HCT116 (cell line): ENCODE results near the gene EGLN3. TPM values are rescaled to one million over a fixed set of nuclear protein-coding genes. Genes with fewer than 3 reads are reported as not detected.

Experiments used
- ATAC-seq: fragments of 200-7000 bp; cut with Tn5 transposase; 2 replicates; pipeline ENCODE4 v1.9.1; 2020; ENCODE audit warnings: mild to moderate bottlenecking, moderate library complexity
- BruUV-seq: library from RNA; stranded (reverse); fragments of 400-500 nt; replicated peaks from 2 replicates; lab custom pipeline; 2021; lab: Mats Ljungman, UMichigan
- CTCF ChIA-PET: fragments of 300-600 bp; sonication (Branson Sonifier 250); formaldehyde crosslinking; loops from one replicate; lab custom pipeline; 2021; ENCODE audit warnings: antibody characterized with exemption; lab: Charles Lee
- POLR2A ChIA-PET: fragments of 300-600, 350-600 bp; sonication (Branson Sonifier 250); formaldehyde crosslinking; loops from one replicate; lab custom pipeline; 2021; ENCODE audit warnings: antibody characterized with exemption; lab: Charles Lee
- RAD21 ChIA-PET, 2 experiments: fragments of 300-600 bp; sonication (Branson Sonifier 250); formaldehyde crosslinking; loops; one replicate each; lab custom pipeline; 2023; ENCODE audit warnings: low total read pairs in 2 of 2; ENCODE audit not compliant: uncharacterized antibody in 2 of 2, unreplicated experiment in 2 of 2, low non-redundant PET in 1 of 2; lab: Charles Lee
- DNase-seq: peaks from one replicate; pipeline ENCODE4 v3.0.0-alpha.2; 2010; ENCODE audit warnings: low read depth, low spot score
- H2AFZ ChIP-seq: fragments of 200-600 bp; shearing (Covaris generic), sonication (generic); 2 replicates; pipeline ENCODE4 v1.6.1; 2017; ENCODE audit warnings: low read depth, mixed run types, mixed read lengths, antibody characterized with exemption, low read length; ENCODE audit not compliant: poor library complexity, severe bottlenecking
- H3K27ac ChIP-seq: 2 replicates; pipeline ENCODE4 v1.5.1; 2012; ENCODE audit warnings: low read depth, low read length
- H3K27me3 ChIP-seq: fragments of 200-600 bp; sonication (generic); 2 replicates; pipeline ENCODE4 v1.6.1; 2016; ENCODE audit warnings: mixed run types, low read length, mixed read lengths; ENCODE audit not compliant: insufficient read depth
- H3K36me3 ChIP-seq, 2 experiments: fragments of 200-500 bp in 1 of 2; fragments of 200-600 bp in 1 of 2; sonication (Bioruptor generic) in 1 of 2; sonication (generic) in 1 of 2; 2 replicates each; pipeline versions ENCODE4 v1.5.1 to v1.6.1; 2014 to 2016; ENCODE audit warnings: low read length in 2 of 2, inconsistent platforms in 1 of 2, mixed read lengths in 1 of 2, mixed run types in 1 of 2; ENCODE audit not compliant: insufficient read depth in 2 of 2, control insufficient read depth in 1 of 2
- H3K4me1 ChIP-seq, 2 experiments: fragments of 200-600 bp in 1 of 2; sonication (generic) in 1 of 2; 2 replicates each; pipeline versions ENCODE4 v1.5.1 to v1.6.1; 2012 to 2017; ENCODE audit warnings: low read length in 2 of 2, inconsistent platforms in 1 of 2, mild to moderate bottlenecking in 1 of 2, mixed read lengths in 1 of 2, mixed run types in 1 of 2, moderate library complexity in 1 of 2; ENCODE audit not compliant: insufficient read depth in 2 of 2, control insufficient read depth in 1 of 2
- H3K4me2 ChIP-seq: fragments of 200-600 bp; sonication (generic); 2 replicates; pipeline ENCODE4 v1.6.1; 2017; ENCODE audit warnings: mixed run types, low read length, mixed read lengths
- H3K4me3 ChIP-seq, 2 experiments: fragments of 200-600 bp in 1 of 2; sonication (generic) in 1 of 2; replicated peaks in 1 of 2; 2 replicates each; pipeline ENCODE4 v1.5.1; 2011 to 2016; ENCODE audit warnings: low read length in 2 of 2, control low read depth in 1 of 2, low read depth in 1 of 2, mild to moderate bottlenecking in 1 of 2, mixed read lengths in 1 of 2, mixed run types in 1 of 2
- H3K79me2 ChIP-seq: fragments of 200-600 bp; sonication (generic); 2 replicates; pipeline ENCODE4 v1.6.1; 2017; ENCODE audit warnings: mild to moderate bottlenecking, mixed run types, low read length, moderate library complexity, mixed read lengths; ENCODE audit not compliant: insufficient read depth
- H3K9ac ChIP-seq: fragments of 200-600 bp; sonication (generic); 2 replicates; pipeline ENCODE4 v1.6.1; 2016; ENCODE audit warnings: low read length, mixed read lengths
- H3K9me2 ChIP-seq: fragments of 200-600 bp; sonication (generic), shearing (Covaris generic); 2 replicates; pipeline ENCODE4 v1.6.1; 2017; ENCODE audit warnings: mixed run types, mild to moderate bottlenecking, moderate library complexity; ENCODE audit not compliant: insufficient read depth
- H3K9me3 ChIP-seq, 2 experiments: fragments of 200-500 bp in 1 of 2; fragments of 200-600 bp in 1 of 2; sonication (Bioruptor generic) in 1 of 2; sonication (generic) in 1 of 2; 2 replicates each; pipeline ENCODE4 v1.6.1; 2014 to 2017; ENCODE audit warnings: low read length in 2 of 2, mixed read lengths in 2 of 2, inconsistent platforms in 1 of 2, low read depth in 1 of 2, mild to moderate bottlenecking in 1 of 2, mixed run types in 1 of 2, moderate library complexity in 1 of 2; ENCODE audit not compliant: control insufficient read depth in 1 of 2, insufficient read depth in 1 of 2
- H4K20me1 ChIP-seq: fragments of 200-600 bp; sonication (generic), shearing (Covaris generic); 2 replicates; pipeline ENCODE4 v1.6.1; 2017; ENCODE audit warnings: mixed run types, mild to moderate bottlenecking, moderate library complexity; ENCODE audit not compliant: insufficient read depth
- CBX3 ChIP-seq: IDR thresholded peaks from 2 replicates; pipeline ENCODE4 v1.6.1; 2012; ENCODE audit warnings: low read depth
- CEBPB ChIP-seq: IDR thresholded peaks from 2 replicates; pipeline ENCODE4 v1.6.1; 2012; ENCODE audit warnings: low read depth
- EGR1 ChIP-seq: IDR thresholded peaks from 2 replicates; pipeline ENCODE4 v1.6.1; 2012; ENCODE audit warnings: low read depth
- EZH2 ChIP-seq: fragments of 200-600 bp; sonication (generic); IDR thresholded peaks from 2 replicates; pipeline ENCODE4 v1.6.1; 2017; ENCODE audit warnings: antibody characterized with exemption, mixed run types
- EZH2phosphoT487 ChIP-seq: fragments of 200-600 bp; IDR thresholded peaks from 2 replicates; pipeline ENCODE4 v1.6.1; 2018; ENCODE audit warnings: antibody characterized with exemption, borderline replicate concordance
- FOSL1 ChIP-seq: IDR thresholded peaks from 2 replicates; pipeline ENCODE4 v1.6.1; 2012; ENCODE audit warnings: low read depth
- JUND ChIP-seq: IDR thresholded peaks from 2 replicates; pipeline ENCODE4 v1.6.1; 2012
- POLR2A ChIP-seq: IDR thresholded peaks from 2 replicates; pipeline ENCODE4 v1.7.0; 2011; ENCODE audit warnings: borderline replicate concordance; ENCODE audit not compliant: insufficient read depth, insufficient read length; ENCODE audit errors: extremely low read depth
- POLR2AphosphoS5 ChIP-seq: IDR thresholded peaks from 2 replicates; pipeline ENCODE4 v1.6.1; 2011; ENCODE audit warnings: mild to moderate bottlenecking, low read depth, low read length, moderate library complexity
- RAD21 ChIP-seq: IDR thresholded peaks from 2 replicates; pipeline ENCODE4 v1.6.1; 2012; ENCODE audit warnings: low read depth, mild to moderate bottlenecking
- SIN3A ChIP-seq: IDR thresholded peaks from 2 replicates; pipeline ENCODE4 v1.6.1; 2012; ENCODE audit warnings: low read depth
- SP1 ChIP-seq: IDR thresholded peaks from 2 replicates; pipeline ENCODE4 v1.6.1; 2012; ENCODE audit warnings: low read depth
- SRF ChIP-seq: IDR thresholded peaks from 2 replicates; pipeline ENCODE4 v1.6.1; 2012; ENCODE audit warnings: low read depth
- TCF7L2 ChIP-seq: IDR thresholded peaks from 2 replicates; pipeline ENCODE4 v1.7.0; 2011; ENCODE audit warnings: borderline replicate concordance, inconsistent platforms; ENCODE audit not compliant: insufficient read depth, insufficient read length; ENCODE audit errors: extremely low read depth
- YY1 ChIP-seq: IDR thresholded peaks from 2 replicates; pipeline ENCODE4 v1.6.1; 2011; ENCODE audit warnings: low read length, low read depth, moderate library complexity, mild to moderate bottlenecking; ENCODE audit not compliant: insufficient replicate concordance; ENCODE audit errors: extremely low read depth
- ZFX ChIP-seq: fragments of 450-650 bp; IDR thresholded peaks from 2 replicates; pipeline ENCODE4 v1.6.1; 2017
- intact Hi-C: fragments of 100-400 bp; cut with micrococcal nuclease; formaldehyde crosslinking; loops from 2 replicates; pipeline ENCODE4 v1.10.0; 2022
- total RNA-seq: library from RNA; stranded (reverse); gene quantifications from one replicate; pipeline ENCODE4 v1.2.1, GENCODE V29; 2021; ENCODE audit not compliant: unreplicated experiment
- TF ChIP-seq, protein P1 (sequence below), 3 experiments: fragments of 200-600 bp in 1 of 3; sonication (generic) in 1 of 3; IDR thresholded peaks in 2 of 3; conservative IDR thresholded peaks in 1 of 3; 2 replicates each; pipeline ENCODE4 v1.5.1; 2012 to 2017; ENCODE audit warnings: low read depth in 2 of 3, low read length in 2 of 3, antibody characterized with exemption in 1 of 3, borderline replicate concordance in 1 of 3, control low read depth in 1 of 3, mild to moderate bottlenecking in 1 of 3, mixed read lengths in 1 of 3, mixed run types in 1 of 3, moderate library complexity in 1 of 3; ENCODE audit not compliant: insufficient read depth in 1 of 3
- TF ChIP-seq, protein P2 (sequence below): IDR thresholded peaks from 2 replicates; pipeline ENCODE4 v1.6.1; 2012; ENCODE audit warnings: low read depth

EGLN3 gene
- total RNA-seq, 1 experiment from 2014 or later, result 13.6 TPM

DNA sequence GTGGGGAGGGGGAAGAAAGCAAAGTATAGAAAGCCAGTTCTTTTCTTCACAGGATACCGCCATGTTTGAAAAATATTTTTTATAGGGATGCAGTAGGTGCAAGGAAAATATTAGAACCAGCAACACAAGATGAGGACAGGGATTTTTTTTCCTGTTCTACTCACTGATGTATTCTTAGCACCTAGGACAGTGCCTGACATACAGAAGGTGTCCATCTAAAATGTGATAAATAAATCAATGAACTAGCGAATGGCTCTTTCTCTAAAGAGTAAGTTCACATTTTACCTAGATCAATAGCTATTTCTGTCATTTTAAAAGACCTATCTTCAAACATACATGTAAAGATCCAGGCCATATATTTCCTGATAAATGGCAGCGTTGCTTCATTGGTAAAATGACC, 18.8 kb downstream of the EGLN3 start:
- H3K4me3 ChIP-seq, result no peak overlapping the region
- H3K27ac ChIP-seq, result no peak overlapping the region
- H3K9ac ChIP-seq, result no peak overlapping the region
- no peaks in the 10 kb centered on the region for H4K20me1 ChIP-seq
- no peaks in the 10 kb centered on the region for H3K79me2 ChIP-seq
- ChIA-PET POLR2A (no interaction called here), RAD21 (no interaction called here), CTCF (no interaction called here)
- no peaks in the 10 kb centered on the region for H3K36me3 ChIP-seq
- no peak overlapping the region for H3K4me2 ChIP-seq
- TF ChIP-seq SIN3A (no peak), RAD21 (no peak), YY1 (no peak), JUND (no peak)
- TF ChIP-seq, protein P1, sequence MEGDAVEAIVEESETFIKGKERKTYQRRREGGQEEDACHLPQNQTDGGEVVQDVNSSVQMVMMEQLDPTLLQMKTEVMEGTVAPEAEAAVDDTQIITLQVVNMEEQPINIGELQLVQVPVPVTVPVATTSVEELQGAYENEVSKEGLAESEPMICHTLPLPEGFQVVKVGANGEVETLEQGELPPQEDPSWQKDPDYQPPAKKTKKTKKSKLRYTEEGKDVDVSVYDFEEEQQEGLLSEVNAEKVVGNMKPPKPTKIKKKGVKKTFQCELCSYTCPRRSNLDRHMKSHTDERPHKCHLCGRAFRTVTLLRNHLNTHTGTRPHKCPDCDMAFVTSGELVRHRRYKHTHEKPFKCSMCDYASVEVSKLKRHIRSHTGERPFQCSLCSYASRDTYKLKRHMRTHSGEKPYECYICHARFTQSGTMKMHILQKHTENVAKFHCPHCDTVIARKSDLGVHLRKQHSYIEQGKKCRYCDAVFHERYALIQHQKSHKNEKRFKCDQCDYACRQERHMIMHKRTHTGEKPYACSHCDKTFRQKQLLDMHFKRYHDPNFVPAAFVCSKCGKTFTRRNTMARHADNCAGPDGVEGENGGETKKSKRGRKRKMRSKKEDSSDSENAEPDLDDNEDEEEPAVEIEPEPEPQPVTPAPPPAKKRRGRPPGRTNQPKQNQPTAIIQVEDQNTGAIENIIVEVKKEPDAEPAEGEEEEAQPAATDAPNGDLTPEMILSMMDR (IDR thresholded peaks at IDR 0.05 in 2 of 3, conservative IDR thresholded peaks at IDR 0.05 in 1 of 3; ENCODE audit: borderline replicate concordance in 1 of 3, insufficient read depth in 1 of 3, low read depth in 2 of 3, low read length in 2 of 3), result no peak
- H3K4me1 ChIP-seq, result peaks cover 0 to 3% of the 10 kb centered on the region in 2 experiments; a peak in 1 of 4 replicates
- H3K27me3 ChIP-seq, result no peaks in the 10 kb centered on the region
- intact Hi-C loops, result no loop called here
- ATAC-seq (no peak), DNase-seq (no peak)
- H3K9me3 ChIP-seq, result no peaks in the 10 kb centered on the region
- no peaks in the 10 kb centered on the region for H3K9me2 ChIP-seq
- no peak overlapping the region for H2AFZ ChIP-seq
- BruUV-seq, result no TSS peak

DNA sequence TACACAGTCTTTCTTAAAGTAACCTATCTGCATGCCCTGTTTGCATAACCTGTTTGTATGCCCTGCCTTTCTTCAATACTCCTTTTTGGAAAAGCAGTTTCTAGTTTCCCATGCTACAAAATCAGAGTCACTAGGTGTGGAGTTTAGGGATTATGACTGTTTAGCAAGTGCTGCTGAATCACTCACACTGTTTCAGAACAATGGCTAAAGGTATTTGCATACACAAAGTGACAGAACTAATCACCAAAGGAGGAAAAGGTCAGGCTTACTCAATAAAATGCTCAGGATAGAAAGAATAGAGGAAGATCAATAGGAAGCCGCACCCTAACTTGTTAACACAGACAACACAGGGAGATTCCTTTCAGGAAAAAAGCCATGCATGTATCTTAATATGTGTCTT, 19.4 kb downstream of the EGLN3 start:
- no peak for ATAC-seq
- Histone ChIP-seq H3K79me2 (no peaks in the 10 kb centered on the region), H3K27ac (no peak overlapping the region), H3K4me3 (no peak overlapping the region), H3K27me3 (no peaks in the 10 kb centered on the region), H3K9me3 (no peaks in the 10 kb centered on the region), H3K4me2 (no peak overlapping the region), H3K4me1 (peaks cover 0 to 3% of the 10 kb centered on the region in 2 experiments; a peak in 1 of 4 replicates), H3K9me2 (no peaks in the 10 kb centered on the region), H2AFZ (no peak overlapping the region), H3K9ac (no peak overlapping the region), H4K20me1 (no peaks in the 10 kb centered on the region), H3K36me3 (no peaks in the 10 kb centered on the region)
- POLR2A ChIA-PET, result no interaction called here
- CTCF ChIA-PET, result no interaction called here
- no peak for DNase-seq
- no TSS peak for BruUV-seq
- RAD21 ChIA-PET, result no interaction called here
- no peak for TF ChIP-seq TCF7L2
- TF ChIP-seq POLR2A, result no peak
- TF ChIP-seq POLR2AphosphoS5, result no peak
- TF ChIP-seq FOSL1, result no peak
- no peak for TF ChIP-seq SP1
- TF ChIP-seq, protein P2, sequence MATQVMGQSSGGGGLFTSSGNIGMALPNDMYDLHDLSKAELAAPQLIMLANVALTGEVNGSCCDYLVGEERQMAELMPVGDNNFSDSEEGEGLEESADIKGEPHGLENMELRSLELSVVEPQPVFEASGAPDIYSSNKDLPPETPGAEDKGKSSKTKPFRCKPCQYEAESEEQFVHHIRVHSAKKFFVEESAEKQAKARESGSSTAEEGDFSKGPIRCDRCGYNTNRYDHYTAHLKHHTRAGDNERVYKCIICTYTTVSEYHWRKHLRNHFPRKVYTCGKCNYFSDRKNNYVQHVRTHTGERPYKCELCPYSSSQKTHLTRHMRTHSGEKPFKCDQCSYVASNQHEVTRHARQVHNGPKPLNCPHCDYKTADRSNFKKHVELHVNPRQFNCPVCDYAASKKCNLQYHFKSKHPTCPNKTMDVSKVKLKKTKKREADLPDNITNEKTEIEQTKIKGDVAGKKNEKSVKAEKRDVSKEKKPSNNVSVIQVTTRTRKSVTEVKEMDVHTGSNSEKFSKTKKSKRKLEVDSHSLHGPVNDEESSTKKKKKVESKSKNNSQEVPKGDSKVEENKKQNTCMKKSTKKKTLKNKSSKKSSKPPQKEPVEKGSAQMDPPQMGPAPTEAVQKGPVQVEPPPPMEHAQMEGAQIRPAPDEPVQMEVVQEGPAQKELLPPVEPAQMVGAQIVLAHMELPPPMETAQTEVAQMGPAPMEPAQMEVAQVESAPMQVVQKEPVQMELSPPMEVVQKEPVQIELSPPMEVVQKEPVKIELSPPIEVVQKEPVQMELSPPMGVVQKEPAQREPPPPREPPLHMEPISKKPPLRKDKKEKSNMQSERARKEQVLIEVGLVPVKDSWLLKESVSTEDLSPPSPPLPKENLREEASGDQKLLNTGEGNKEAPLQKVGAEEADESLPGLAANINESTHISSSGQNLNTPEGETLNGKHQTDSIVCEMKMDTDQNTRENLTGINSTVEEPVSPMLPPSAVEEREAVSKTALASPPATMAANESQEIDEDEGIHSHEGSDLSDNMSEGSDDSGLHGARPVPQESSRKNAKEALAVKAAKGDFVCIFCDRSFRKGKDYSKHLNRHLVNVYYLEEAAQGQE, result no peak
- no peak for TF ChIP-seq RAD21
- no peak for TF ChIP-seq YY1
- no peak for TF ChIP-seq ZFX
- TF ChIP-seq JUND, result no peak
- TF ChIP-seq CBX3, result no peak
- no peak for TF ChIP-seq EGR1
- no peak for TF ChIP-seq CEBPB
- TF ChIP-seq SRF, result no peak
- no peak for TF ChIP-seq EZH2phosphoT487
- no peak for TF ChIP-seq EZH2
- intact Hi-C loops, result no loop called here
